Mucosa of rectum (tissue), 2 donors: ENCODE results near the gene NGEF.

Source experiments
- H3K27ac ChIP-seq, 2 donors: one replicate each; pipeline ENCODE4 v1.7.0; 2013; ENCODE audit warnings: inconsistent platforms in 2 of 2, low read depth in 2 of 2, low read length in 2 of 2
- H3K27me3 ChIP-seq, 2 donors: one replicate each; pipeline ENCODE4 v1.7.0; 2013; ENCODE audit warnings: low read length in 2 of 2; ENCODE audit not compliant: control insufficient read depth in 2 of 2, insufficient read depth in 2 of 2
- H3K36me3 ChIP-seq, 2 donors: one replicate each; pipeline ENCODE4 v1.7.0; 2013; ENCODE audit warnings: low read length in 2 of 2; ENCODE audit not compliant: control insufficient read depth in 2 of 2, insufficient read depth in 2 of 2
- H3K4me1 ChIP-seq, 2 donors: one replicate each; pipeline ENCODE4 v1.7.0; 2013; ENCODE audit warnings: low read length in 2 of 2, mild to moderate bottlenecking in 1 of 2; ENCODE audit not compliant: control insufficient read depth in 2 of 2, insufficient read depth in 2 of 2
- H3K4me3 ChIP-seq, 2 donors: one replicate each; pipeline ENCODE4 v1.7.0; 2013; ENCODE audit warnings: low read length in 2 of 2
- H3K9ac ChIP-seq, 2 donors: one replicate each; pipeline ENCODE4 v1.7.0; 2013; ENCODE audit warnings: low read length in 2 of 2, low read depth in 1 of 2, mild to moderate bottlenecking in 1 of 2
- H3K9me3 ChIP-seq, 2 donors: one replicate each; pipeline ENCODE4 v1.7.0; 2013; ENCODE audit warnings: low read length in 2 of 2; ENCODE audit not compliant: control insufficient read depth in 2 of 2
- donor health status: healthy.
- donor health status: Normal muscosa, but diverticular disease.

Gene NGEF

GRCh38 chr2:232999354-232999753 lies 13.7 kb downstream of the NGEF start:
- Histone ChIP-seq H3K27me3 (no peaks in the 10 kb centered on the region), H3K9ac (no peak overlapping the region), H3K27ac (no peak overlapping the region), H3K4me1 (no peaks in the 10 kb centered on the region), H3K36me3 (no peaks in the 10 kb centered on the region), H3K4me3 (no peak overlapping the region), H3K9me3 (no peaks in the 10 kb centered on the region)

DNA sequence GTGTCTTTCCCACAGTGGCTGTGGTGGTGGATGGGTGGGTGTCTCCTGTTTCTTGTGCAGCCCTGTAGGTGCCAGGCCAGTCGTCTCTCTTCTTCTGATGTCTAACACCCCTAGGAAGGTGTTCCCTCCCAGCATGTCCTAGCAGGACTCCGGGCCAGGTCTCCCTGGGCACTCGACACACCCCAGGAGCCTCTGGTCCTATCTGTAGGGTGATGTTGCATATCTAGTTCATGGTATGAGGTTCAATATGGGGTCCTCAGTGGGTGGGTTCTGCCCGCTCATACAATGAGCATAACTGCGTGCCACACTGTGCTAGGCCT lies 14.4 kb downstream of the NGEF start:
- Histone ChIP-seq H3K9me3 (no peaks in the 10 kb centered on the region), H3K4me3 (no peak overlapping the region), H3K27ac (no peak overlapping the region)

GRCh38 chr2:232997749-232998665 lies 15.0 kb downstream of the NGEF start:
- H3K36me3 ChIP-seq: no peaks in the 10 kb centered on the region
- no peaks in the 10 kb centered on the region for H3K27me3 ChIP-seq
- no peak overlapping the region for H3K27ac ChIP-seq
- H3K4me1 ChIP-seq: no peaks in the 10 kb centered on the region
- no peaks in the 10 kb centered on the region for H3K9me3 ChIP-seq
- H3K9ac ChIP-seq: no peak overlapping the region
- no peak overlapping the region for H3K4me3 ChIP-seq

More for the DNA sequence above, 14.4 kb downstream of the NGEF start:
- Histone ChIP-seq H3K4me1 (no peaks in the 10 kb centered on the region), H3K36me3 (no peaks in the 10 kb centered on the region), H3K9ac (no peak overlapping the region), H3K27me3 (no peaks in the 10 kb centered on the region)

DNA sequence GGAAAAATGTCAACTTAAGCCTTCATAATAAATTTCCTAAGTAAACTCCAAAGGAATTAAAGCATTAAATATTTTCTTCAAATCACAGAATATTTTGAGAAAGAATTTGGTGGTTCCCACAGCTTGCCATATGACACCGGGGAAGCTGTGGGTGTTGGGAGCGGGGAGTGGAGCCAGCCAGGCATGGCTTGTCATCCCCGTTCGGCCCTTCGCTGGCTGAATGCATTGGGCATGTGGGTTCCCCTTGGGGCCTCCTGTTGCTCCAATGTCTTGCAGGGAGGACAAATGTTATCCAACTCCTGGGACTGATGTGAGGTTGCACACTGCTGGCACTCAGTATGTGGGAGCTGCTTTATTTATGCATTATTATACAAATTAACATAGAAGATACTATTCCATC lies 18.6 kb downstream of the NGEF start:
- Histone ChIP-seq H3K4me1 (no peaks in the 10 kb centered on the region), H3K27ac (no peak overlapping the region), H3K27me3 (no peaks in the 10 kb centered on the region), H3K36me3 (no peaks in the 10 kb centered on the region), H3K4me3 (no peak overlapping the region), H3K9ac (no peak overlapping the region), H3K9me3 (no peaks in the 10 kb centered on the region)

GRCh38 chr2:232993231-232993821 lies 19.7 kb downstream of the NGEF start:
- no peaks in the 10 kb centered on the region for H3K36me3 ChIP-seq
- H3K4me1 ChIP-seq: peaks cover 1 to 2% of the 10 kb centered on the region in 2 donors
- no peaks in the 10 kb centered on the region for H3K9me3 ChIP-seq
- no peak overlapping the region for H3K4me3 ChIP-seq
- no peaks in the 10 kb centered on the region for H3K27me3 ChIP-seq
- no peak overlapping the region for H3K9ac ChIP-seq
- H3K27ac ChIP-seq: no peak overlapping the region

DNA sequence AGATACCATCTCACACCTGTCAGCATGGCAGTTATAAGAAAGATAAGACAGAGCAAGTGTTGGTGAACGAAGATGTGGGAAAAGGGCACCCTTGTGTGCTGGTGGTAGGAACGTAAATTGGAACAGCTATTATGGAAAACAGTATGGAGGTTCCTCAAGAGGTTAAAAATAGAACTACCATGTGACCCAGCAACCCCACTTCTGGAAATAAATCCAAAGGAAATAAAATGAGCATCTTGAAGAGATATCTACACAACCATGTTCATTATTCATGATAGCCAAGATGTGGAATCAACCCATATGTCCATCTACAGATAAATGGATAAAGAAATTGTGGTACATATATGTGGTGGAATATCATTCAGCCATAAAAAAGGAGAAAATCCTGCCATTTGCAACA lies 26.9 kb downstream of the NGEF start:
- Histone ChIP-seq H3K9ac (no peak overlapping the region), H3K36me3 (no peaks in the 10 kb centered on the region), H3K27me3 (no peaks in the 10 kb centered on the region), H3K4me3 (no peak overlapping the region), H3K27ac (no peak overlapping the region), H3K9me3 (no peaks in the 10 kb centered on the region), H3K4me1 (peaks cover 14 to 20% of the 10 kb centered on the region in 2 donors)

GRCh38 chr2:232984451-232985207 lies 28.4 kb downstream of the NGEF start:
- H3K36me3 ChIP-seq: no peaks in the 10 kb centered on the region

GRCh38 chr2:232983669-232984140 lies 29.4 kb downstream of the NGEF start:
- peaks cover 27 to 40% of the 10 kb centered on the region in 2 donors for H3K4me1 ChIP-seq
- no peak overlapping the region for H3K9ac ChIP-seq
- H3K27ac ChIP-seq: no peak overlapping the region
- no peaks in the 10 kb centered on the region for H3K9me3 ChIP-seq
- H3K27me3 ChIP-seq: no peaks in the 10 kb centered on the region
- no peaks in the 10 kb centered on the region for H3K36me3 ChIP-seq
- H3K4me3 ChIP-seq: no peak overlapping the region

More at GRCh38 chr2:232984451-232985207, 28.4 kb downstream of the NGEF start:
- no peaks in the 10 kb centered on the region for H3K27me3 ChIP-seq
- no peak overlapping the region for H3K4me3 ChIP-seq
- H3K4me1 ChIP-seq: peaks cover 25 to 33% of the 10 kb centered on the region in 2 donors
- H3K27ac ChIP-seq: no peak overlapping the region
- H3K9ac ChIP-seq: no peak overlapping the region
- no peaks in the 10 kb centered on the region for H3K9me3 ChIP-seq

DNA sequence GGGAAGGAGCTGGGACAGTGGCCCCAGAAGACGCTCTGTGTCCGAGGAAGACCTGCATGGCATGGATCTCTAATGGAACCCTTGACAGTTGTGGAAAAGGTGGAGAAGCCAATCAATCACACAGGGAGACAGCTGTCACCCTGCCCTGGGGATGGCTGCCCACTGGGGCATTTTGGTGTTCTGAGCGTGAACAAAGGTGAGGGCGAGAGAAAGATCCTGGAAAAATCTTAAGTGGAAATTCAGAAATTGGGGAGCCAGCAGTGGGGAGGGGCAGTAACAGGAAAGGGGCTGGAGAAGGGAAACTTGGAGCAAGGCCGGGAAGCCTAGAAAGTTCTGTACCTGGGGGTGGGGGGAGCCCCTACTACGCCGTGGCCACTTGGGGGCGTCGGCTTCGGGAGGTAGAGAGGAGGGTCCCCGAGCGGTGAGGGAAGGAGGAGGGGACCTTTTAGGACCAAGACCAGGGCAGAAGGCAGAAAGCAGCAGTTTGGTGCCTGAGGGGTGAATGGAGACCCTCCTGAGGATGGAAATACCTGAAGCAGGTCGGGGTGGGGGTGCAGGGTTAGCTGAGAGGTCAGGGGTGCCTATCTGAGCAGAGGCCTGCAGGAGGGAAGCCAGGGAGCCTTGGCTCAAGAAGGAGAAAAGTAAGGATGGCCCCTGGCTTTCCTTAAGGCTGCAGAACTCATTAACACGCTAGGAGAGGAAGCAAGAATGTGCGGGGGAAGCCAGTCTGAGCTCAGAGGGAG lies 30.0 kb downstream of the NGEF start:
- Histone ChIP-seq H3K27me3 (no peaks in the 10 kb centered on the region), H3K9me3 (no peaks in the 10 kb centered on the region), H3K4me3 (no peak overlapping the region), H3K4me1 (peaks cover 23 to 36% of the 10 kb centered on the region in 2 donors), H3K27ac (no peak overlapping the region), H3K36me3 (no peaks in the 10 kb centered on the region), H3K9ac (no peak overlapping the region)
